GM21423 (cell line): ENCODE data around the gene LAIR2.

ENCODE experiments used
- ATAC-seq: cut with Tn5 transposase; IDR thresholded peaks from one replicate; pipeline ENCODE4 v1.9.1; 2021; ENCODE audit warnings: mild to moderate bottlenecking, moderate library complexity; ENCODE audit not compliant: unreplicated experiment

LAIR2 gene

GRCh38 chr19:54502518-54503048, at the start of gene LAIR2:
Gene LAIR2, plus strand, starts transcription at chr19:54502831. Its CDS starts 88 bp downstream, at chr19:54502919.
- no peak for ATAC-seq

DNA sequence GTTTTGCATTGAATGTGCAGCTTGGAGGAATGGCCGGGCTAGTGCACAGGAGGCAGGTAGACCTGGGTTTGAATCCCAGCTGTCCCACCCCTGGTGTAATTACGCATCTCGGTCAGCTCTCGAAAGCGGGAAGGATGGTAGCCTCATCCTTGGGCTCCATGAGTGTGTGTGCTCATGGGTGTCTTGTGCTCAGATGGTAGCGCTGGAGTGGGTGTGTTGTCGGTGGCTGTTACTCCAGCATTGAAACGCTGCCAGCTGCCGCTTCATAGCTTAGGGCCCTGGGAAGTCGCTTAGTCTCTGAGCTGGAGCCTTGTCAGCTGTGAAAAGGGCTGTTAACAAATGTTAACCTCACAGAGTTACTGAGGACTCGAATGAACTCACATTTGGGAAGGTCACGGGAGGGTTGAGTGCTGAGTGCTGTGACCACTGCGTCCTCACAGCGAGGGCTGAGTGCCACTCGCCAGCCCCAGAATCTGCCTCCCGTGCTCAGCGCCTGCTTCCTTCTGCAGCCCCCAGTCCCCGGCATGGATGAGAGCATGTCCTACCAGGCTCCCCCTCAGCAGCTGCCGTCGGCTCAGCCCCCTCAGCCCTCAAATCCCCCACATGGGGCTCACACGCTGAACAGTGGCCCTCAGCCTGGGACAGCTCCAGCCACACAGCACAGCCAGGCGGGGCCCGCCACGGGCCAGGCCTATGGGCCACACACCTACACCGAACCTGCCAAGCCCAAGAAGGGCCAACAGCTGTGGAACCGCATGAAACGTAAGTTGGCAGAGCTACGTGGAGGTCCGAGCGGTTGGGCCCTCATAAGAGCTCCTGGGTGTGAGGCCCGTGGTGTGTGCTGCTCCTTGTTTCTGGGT, 48.5 kb upstream of the LAIR2 start:
- no peak for ATAC-seq

DNA sequence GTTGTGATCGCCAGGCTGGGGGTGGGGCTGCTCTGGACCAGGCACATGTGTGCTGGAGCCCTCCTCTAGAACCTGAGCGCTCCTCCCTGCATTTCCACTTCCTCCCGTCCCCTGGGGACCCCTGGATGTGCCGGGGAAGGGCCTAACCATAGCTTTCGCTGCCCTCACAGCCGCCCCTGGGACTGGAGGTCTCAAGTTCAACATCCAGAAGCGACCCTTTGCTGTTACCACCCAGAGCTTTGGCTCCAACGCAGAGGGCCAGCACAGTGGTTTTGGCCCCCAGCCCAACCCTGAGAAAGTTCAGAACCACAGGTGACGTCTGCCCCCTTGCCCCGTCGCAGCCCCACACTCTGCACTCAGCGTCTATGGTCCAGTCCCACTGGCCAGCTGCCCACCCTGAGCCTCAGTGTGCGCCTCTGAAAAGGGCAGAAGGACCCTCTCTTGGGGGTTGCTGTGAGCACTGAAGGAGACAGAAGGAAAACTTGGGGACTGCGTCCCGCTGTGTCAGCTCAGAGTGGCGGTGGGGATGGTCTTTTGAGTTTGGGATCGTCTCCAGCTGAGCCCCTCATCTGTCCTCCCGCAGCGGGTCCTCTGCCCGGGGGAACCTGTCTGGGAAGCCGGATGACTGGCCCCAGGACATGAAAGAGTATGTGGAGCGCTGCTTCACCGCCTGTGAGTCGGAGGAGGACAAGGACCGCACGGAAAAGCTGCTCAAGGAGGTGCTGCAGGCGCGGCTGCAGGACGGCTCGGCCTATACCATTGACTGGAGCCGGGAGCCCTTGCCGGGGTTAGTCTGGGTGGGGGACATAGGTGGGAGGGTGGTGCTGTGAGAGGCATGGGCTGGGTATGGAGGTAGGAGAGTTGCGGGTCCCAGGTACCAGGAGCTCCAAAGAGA, 47.6 kb upstream of the LAIR2 start:
- no peak for ATAC-seq

DNA sequence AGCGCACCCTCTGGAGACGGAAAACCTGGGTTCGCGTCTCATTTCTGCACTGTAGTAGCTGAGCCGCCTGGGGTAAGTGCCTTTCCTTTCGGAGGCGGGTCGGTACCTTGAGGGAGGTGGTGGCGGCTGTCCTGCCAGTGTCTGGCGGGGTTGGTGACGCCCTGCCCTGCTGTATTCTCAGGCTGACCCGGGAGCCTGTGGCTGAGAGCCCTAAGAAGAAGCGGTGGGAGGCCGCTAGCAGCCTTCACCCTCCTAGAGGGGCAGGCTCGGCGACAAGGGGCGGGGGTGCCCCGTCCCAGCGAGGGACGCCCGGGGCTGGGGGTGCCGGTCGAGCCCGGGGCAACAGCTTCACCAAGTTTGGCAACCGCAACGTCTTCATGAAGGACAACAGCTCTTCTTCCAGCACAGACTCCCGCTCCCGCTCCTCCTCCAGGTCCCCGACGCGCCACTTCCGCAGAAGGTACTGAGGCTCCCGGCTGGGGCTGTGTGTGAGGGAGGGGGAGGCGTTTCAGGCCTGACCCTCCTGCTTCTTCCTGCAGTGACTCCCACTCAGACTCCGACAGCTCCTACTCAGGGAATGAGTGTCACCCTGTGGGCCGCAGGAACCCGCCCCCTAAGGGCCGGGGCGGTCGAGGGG, 46.7 kb upstream of the LAIR2 start:
- no peak for ATAC-seq

DNA sequence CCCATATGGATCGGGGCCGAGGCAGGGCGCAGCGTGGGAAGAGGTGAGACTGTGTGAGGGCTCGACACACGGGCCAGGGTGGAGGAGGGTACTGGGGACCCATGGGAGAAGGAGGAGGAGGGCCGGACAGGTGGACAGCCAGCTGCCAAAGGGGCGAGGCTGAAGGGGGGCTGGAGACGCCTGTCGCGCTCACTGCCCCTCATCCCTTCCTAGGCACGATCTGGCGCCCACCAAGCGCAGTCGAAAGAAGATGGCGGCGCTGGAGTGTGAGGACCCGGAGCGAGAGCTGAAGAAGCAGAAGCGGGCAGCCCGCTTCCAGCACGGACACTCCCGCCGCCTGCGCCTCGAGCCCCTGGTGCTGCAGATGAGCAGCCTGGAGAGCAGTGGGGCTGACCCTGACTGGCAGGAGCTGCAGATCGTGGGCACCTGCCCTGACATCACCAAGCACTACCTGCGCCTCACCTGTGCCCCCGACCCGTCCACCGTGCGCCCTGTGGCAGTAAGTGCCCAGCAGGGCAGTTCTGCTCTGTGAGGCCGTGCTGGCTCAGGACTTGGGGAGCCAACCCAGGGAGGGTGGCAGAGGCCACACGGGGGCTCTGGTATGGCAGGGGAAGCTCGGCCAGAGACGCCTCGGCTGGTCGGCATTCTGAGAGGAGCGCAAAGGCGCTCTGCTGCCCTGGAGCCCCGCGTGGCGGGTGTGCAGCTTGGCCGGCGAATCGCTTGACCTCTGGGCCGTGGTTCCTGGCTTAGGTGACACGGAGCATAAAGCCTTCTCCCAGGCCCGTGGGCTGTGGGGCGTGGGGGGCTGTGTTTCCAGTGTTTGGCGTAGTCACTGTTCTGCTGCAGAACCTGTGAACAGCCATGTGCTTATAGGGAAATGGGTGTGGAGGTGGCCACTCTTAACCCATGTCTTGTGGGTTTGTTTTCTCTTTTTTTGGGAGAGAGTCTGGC, 45.9 kb upstream of the LAIR2 start:
- ATAC-seq = no peak

GRCh38 chr19:54457773-54458647, 44.6 kb upstream of the LAIR2 start:
- no peak for ATAC-seq

DNA sequence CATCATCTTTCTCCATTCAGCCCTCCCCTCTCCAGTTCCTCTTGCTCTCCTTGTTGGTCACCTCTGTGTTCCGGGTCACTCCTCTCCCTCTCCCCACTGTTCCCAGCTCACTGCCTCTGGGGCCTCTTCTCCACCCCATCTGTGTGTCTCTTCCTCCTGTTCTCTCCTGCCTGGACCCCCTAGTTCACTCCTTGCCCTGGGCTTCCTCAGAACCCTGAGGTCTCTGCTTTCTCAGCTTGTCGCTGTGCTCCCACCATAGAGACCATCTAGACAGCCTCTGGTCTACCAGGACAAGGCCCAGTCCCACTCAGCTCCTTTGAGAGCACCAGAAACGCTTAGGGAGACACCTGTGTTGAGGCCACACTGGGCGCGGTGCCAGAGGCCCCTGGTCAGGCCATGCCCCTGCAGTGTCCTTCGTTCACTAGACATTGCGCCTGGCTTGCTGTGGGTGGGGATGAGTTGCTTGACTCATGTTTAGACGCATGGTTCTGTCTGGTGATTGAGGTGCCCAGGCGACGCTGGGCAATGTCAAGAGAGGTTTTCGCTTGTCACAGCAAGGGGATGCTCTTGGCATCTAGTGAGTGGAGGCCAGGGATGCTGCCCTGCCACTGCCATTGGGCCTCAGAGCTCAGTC, 43.9 kb upstream of the LAIR2 start:
- no peak for ATAC-seq

GRCh38 chr19:54459282-54460229, 43.1 kb upstream of the LAIR2 start:
- ATAC-seq = no peak

GRCh38 chr19:54460230-54461005, 42.2 kb upstream of the LAIR2 start:
- ATAC-seq = no peak

- ATAC-seq = no peak
Measured at GRCh38 chr19:54461210-54461609, 41.4 kb upstream of the LAIR2 start.

DNA sequence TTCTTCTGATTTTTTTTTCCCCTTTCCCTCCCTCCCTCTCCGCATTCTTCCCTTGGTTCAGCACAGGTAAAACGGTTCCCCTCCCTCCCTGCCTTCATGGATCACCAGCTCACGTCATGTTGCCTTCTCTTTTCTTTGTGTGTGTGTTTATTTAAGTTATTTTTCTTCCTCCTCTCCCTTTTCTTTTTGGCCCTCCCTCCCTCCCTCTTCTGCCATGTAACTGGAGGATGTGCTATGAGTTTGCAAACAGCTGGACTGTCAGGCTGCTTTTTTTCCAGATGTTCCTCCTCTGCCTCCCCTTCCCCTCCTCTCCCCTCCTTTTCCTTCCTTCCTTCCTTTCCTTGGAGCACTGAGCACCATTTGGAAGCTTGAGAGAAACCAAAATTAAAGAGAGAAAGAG, 41.0 kb upstream of the LAIR2 start:
- no peak for ATAC-seq

GRCh38 chr19:54462047-54462654, 40.5 kb upstream of the LAIR2 start:
- no peak for ATAC-seq

GRCh38 chr19:54462655-54463530, 39.7 kb upstream of the LAIR2 start:
- ATAC-seq = peak; percentile 17

- peak; percentile 59 for ATAC-seq
Measured at GRCh38 chr19:54463531-54464043, 39.0 kb upstream of the LAIR2 start, which contains the start of gene LENG9. Gene LENG9, minus strand, starts transcription at chr19:54463778. Its CDS starts 252 bp downstream, at chr19:54463526.
